Measurements from ENCODE around the gene FBP2. TPM values are rescaled to one million over a fixed set of nuclear protein-coding genes. Genes with fewer than 3 reads are reported as not detected.

FBP2 gene
- total RNA-seq, 1 experiment from 2014 or later: not detected

DNA sequence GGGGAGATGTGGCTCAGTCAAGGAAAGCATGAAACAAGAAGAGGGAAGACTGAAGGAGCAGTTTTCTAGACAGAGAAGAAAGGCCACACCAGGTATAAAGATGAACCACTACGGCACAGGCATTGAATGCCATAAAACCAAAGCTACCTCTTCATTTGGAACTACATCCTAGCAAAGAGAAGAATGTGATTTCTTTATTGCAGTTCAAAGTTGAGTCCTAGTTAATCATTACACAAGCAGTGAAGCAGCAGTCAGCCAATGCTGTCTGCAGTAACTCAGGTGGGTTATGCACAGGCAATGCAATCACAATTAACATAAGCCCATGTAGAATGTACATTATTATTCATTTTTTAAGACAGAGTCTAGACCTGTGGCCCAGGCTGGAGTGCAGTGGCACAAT, 60.5 kb downstream of the FBP2 start (continued):
- TF ChIP-seq, protein P1, sequence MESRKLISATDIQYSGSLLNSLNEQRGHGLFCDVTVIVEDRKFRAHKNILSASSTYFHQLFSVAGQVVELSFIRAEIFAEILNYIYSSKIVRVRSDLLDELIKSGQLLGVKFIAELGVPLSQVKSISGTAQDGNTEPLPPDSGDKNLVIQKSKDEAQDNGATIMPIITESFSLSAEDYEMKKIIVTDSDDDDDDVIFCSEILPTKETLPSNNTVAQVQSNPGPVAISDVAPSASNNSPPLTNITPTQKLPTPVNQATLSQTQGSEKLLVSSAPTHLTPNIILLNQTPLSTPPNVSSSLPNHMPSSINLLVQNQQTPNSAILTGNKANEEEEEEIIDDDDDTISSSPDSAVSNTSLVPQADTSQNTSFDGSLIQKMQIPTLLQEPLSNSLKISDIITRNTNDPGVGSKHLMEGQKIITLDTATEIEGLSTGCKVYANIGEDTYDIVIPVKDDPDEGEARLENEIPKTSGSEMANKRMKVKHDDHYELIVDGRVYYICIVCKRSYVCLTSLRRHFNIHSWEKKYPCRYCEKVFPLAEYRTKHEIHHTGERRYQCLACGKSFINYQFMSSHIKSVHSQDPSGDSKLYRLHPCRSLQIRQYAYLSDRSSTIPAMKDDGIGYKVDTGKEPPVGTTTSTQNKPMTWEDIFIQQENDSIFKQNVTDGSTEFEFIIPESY (IDR thresholded peaks at IDR 0.05; ENCODE audit: extremely low read depth, insufficient replicate concordance, low read length): no peak
- TF ChIP-seq POLR2A (IDR thresholded peaks at IDR 0.05; ENCODE audit: borderline replicate concordance, extremely low read depth, insufficient read depth, insufficient read length): no peak
- TF ChIP-seq SRF (IDR thresholded peaks at IDR 0.05; ENCODE audit: low read depth): no peak
- TF ChIP-seq ELF1 (IDR thresholded peaks at IDR 0.05; ENCODE audit: borderline replicate concordance, low read depth): no peak

DNA sequence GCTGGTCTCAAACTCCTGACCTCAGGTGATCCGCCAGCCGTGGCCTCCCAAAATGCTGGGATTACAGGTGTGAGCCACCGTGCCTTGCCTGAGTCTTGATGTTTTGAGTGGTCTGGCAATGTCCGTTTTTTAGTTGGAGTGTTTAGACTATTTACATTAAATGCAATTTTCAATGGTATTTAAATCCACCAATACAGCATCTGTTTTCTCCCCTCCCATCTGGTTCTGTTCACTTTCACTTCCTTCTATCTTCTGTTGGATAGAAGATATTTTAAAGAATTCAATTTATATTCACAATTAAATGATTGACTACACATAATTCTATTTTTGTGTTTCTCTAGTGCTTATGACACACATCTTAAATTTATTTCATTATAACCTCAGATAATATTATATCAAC, 64.7 kb downstream of the FBP2 start:
- ChIA-PET POLR2A (no interaction called here), CTCF (no interaction called here), RAD21 (ENCODE audit: low non-redundant PET in 1 of 2, low total read pairs in 2 of 2, uncharacterized antibody in 2 of 2, unreplicated experiment in 2 of 2) (no interaction called here)
- H4K20me1 ChIP-seq (ENCODE audit: insufficient read depth): no peaks in the 10 kb centered on the region
- intact Hi-C loops (cut with micrococcal nuclease): no loop called here
- no peaks in the 10 kb centered on the region for H3K27me3 ChIP-seq (ENCODE audit: insufficient read depth, low read length)
- no peak overlapping the region for H3K27ac ChIP-seq (ENCODE audit: low read depth, low read length)
- no peaks in the 10 kb centered on the region for H3K4me1 ChIP-seq (ENCODE audit: control insufficient read depth in 1 of 2, insufficient read depth in 2 of 2, low read length in 2 of 2)
- H3K79me2 ChIP-seq (ENCODE audit: insufficient read depth, low read length): no peaks in the 10 kb centered on the region
- no peak overlapping the region for H2AFZ ChIP-seq (ENCODE audit: low read depth, low read length, poor library complexity, severe bottlenecking)
- H3K9me2 ChIP-seq (ENCODE audit: insufficient read depth): no peaks in the 10 kb centered on the region
- no peak overlapping the region for H3K9ac ChIP-seq (ENCODE audit: low read length)
- no peak for ATAC-seq
- no peak for DNase-seq (ENCODE audit: low read depth, low spot score)
- no TSS peak for BruUV-seq (replicated peaks)
- no peak for TF ChIP-seq EZH2 (IDR thresholded peaks at IDR 0.05)
- TF ChIP-seq CBX3 (IDR thresholded peaks at IDR 0.05; ENCODE audit: low read depth): no peak
- TF ChIP-seq ZNF274 (IDR thresholded peaks at IDR 0.05; ENCODE audit: low read depth, low read length): no peak
- TF ChIP-seq ZFX (IDR thresholded peaks at IDR 0.05): no peak
- TF ChIP-seq FOSL1 (IDR thresholded peaks at IDR 0.05; ENCODE audit: low read depth): no peak
- no peak for TF ChIP-seq SIN3A (IDR thresholded peaks at IDR 0.05; ENCODE audit: low read depth)
- TF ChIP-seq, protein P2, sequence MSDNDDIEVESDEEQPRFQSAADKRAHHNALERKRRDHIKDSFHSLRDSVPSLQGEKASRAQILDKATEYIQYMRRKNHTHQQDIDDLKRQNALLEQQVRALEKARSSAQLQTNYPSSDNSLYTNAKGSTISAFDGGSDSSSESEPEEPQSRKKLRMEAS (IDR thresholded peaks at IDR 0.05): no peak
- no peak for TF ChIP-seq POLR2A (IDR thresholded peaks at IDR 0.05; ENCODE audit: borderline replicate concordance, extremely low read depth, insufficient read depth, insufficient read length)
- no peak for TF ChIP-seq SP1 (IDR thresholded peaks at IDR 0.05; ENCODE audit: low read depth)
- TF ChIP-seq EGR1 (IDR thresholded peaks at IDR 0.05; ENCODE audit: low read depth): no peak
- TF ChIP-seq RAD21 (IDR thresholded peaks at IDR 0.05; ENCODE audit: low read depth): no peak
- no peaks in the 10 kb centered on the region for H3K36me3 ChIP-seq (ENCODE audit: control insufficient read depth in 1 of 2, insufficient read depth in 2 of 2, low read length in 2 of 2)
- no peak overlapping the region for H3K4me2 ChIP-seq (ENCODE audit: low read length)
- H3K4me3 ChIP-seq (replicated peaks in 1 of 2; ENCODE audit: low read depth in 1 of 2, low read length in 2 of 2): no peak overlapping the region
- H3K9me3 ChIP-seq (ENCODE audit: control insufficient read depth in 1 of 2, insufficient read depth in 1 of 2, low read depth in 1 of 2, low read length in 2 of 2): no peaks in the 10 kb centered on the region
